Measurements from ENCODE around the gene KSR1.

The KSR1 gene

DNA sequence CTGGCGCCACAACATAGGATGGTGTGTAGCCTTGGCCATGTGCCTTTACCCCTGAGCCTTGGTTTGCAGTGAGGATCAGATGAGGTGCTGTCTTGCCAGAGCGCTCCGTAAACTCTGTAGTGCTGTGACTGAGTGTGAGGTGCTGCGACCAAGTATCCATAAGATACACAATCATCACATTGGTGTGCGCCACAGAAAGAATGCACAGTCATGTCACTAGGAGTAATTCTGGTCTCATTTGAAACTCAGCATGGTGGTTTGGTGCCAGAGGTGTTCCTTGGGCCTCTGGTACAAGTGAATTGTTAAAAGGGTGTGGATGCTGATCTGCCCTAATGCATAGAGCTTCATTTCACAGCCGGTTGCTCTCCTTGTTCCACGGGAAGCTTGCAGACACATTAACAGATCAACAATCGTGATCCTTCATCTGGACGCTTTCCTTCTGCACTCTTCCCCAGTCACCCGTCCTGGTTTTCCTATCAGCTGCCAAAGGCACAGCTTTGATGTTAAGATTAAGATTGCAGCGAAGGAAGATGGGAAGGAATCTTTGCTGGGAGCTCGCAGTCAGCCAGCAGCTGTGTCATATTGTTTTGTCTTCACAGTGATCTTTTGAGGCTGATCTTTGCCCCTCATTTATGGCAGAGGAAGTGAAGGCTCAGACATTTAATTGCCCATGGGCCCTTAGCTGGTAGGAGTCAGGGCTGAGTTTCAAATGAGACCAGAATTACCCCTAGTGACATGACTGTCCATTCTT is 79.1 kb downstream of the KSR1 start:
- peak; percentile 33 for DNase-seq (ENCODE audit: low spot score)

DNA sequence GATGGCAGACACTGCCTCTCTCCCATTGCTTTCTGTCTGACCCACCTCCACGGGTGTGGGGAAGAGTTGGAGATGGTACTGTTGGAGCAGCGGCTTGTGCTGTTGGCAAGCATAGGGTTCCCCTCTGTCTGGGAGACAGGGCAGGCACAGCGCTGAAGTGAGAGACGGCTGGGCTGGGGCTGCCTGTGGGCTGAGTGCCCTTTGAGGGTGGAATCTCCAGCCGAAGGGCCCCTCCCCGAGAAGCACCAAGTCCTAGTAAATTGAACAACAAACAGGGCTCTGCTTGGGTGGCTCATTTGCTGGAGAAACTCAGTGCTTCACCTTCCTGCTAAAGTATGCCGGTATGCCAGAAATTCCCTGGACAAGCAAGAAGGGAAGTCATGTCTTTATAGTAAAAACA is 79.7 kb downstream of the KSR1 start:
- DNase-seq (ENCODE audit: low spot score): no peak

DNA sequence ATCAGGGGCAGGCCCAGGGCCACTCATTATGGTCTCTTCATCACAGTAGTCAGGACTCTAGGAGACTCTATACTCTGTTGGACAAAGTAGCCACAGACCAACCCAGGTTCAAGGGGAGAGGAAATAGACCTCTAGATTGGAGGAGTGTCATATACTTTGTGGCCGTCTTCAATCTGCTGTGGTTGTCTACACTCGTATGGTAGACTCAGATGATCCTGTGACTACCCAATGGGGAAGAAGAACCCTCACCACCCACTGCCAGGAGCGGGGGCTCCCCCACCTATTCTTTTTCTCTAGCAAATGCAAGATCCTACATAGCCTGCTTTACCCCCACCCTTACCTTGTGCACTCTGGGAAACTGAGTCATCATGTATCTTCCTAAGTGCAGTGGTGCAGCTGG is 80.5 kb downstream of the KSR1 start:
- no peak for DNase-seq (ENCODE audit: low spot score)

DNA sequence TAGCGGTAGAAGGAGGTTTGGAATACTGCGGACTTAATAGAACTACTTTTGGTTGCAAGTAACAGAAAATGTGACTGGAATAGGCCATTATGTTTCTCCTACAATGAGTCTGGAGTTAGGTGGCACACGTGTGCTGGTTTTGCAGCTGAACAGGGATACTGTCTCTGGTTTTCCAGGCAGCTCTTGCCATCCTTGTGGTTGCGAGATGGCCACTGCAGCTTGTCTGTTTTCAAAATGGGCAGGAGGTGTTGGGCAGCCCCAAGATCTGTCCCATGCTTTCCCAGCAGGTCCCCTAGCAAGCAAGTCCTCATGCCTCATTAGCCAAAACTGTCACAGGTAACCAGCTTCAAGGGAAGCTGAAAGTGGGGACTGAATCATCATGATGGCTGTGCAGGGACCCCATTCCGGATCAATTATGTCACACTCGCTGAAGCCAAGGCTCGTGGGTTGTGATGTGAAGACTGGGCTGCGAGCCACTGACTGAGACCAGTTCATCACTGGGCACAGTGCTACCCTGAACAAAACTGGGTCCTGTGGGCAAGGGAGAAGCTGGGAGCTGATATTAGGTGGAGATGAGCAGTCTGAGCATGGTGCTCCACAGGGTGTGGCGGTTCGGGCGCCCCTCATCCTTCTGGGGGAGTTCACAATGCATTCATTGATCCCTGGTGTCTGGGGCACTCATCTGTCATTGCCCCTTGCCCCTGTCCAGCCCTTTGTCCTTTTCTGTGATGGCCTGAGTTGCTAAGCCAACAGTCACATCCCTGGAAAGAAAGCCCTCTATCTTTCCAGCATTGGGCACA is 82.1 kb downstream of the KSR1 start:
- DNase-seq (ENCODE audit: low spot score): no peak

DNA sequence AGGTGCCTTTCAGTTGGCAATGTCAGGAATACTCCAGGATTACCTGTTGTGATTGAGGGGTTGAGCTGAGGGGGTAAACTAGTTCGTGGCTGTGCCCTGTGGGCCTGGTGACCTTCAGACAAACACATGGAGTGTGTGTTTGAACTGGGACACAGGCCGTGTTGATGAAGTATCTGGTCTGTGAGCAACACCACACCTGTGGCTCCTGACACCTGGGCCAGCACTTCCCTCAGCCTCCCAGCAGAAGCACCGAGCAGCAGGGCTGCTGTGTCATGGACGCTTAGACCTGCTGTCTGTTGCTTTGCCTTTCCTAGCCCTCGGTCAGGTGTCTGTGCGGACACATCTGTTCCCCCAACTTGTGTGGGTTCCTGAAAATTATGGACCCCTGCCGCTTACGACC is 82.9 kb downstream of the KSR1 start:
- no peak for DNase-seq (ENCODE audit: low spot score)

DNA sequence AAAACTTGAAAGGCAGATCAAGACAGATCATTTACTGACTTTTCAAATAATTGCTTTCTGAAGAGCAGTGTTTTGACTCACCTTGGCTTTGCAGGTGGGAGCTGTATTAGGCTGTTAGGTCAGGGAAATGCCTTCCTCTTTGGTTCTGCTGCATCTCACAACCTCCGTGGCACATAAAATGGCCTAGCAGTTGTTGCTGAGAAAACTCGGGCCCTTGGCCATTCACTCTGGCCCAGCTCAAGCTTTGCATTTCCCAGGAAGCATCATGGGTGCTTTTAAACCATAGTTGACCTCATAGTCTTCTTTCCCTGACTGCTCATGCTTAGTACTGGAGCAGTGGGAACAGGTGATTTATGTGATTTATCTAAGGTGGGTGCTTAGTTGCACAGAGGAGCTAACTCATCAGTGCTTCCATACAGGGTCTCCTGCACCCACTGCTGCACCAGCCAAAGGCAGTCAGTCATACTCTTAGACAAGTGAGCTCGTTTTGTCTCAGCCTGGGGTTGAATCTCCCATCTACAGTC is 83.6 kb downstream of the KSR1 start:
- no peak for DNase-seq (ENCODE audit: low spot score)

DNA sequence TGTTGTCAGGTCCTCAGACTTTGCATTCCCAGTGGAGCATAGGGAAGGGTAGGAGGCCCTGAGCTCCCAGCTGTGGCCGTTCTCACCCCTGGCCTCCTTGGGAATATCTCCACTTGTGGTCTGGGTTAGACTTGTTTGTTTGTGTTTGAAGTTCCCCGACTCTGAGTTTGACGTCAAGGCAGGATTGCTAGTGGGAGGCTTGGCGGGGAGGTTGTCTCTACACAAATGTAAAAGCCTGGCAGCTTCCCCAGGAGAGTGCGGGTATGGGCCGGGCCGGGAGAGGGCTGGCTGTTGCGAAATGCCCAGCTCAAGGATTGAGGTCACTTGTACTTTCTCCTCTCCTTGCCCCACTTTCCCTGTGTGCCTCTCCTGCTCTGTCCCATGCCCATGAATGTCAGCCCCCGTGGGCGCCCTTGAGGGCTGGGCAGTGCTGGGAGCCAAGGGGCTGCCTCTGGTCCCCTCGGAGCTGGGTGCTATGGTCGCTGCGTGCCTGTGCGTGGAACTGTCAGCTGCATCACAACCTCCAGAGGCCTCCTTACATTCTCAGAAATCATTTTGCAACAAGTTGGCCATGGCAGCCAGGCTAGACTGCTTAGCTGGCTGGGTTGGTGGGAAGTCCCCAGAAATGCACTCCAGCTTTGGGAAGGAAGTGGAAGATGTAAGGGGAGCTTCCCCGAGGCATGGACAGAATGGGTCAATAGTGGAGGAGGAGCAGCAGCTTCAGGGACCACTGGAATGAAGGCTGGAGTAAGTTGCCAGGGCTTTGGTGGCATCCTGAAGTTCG is 84.3 kb downstream of the KSR1 start:
- DNase-seq (ENCODE audit: low spot score): peak; percentile 96

DNA sequence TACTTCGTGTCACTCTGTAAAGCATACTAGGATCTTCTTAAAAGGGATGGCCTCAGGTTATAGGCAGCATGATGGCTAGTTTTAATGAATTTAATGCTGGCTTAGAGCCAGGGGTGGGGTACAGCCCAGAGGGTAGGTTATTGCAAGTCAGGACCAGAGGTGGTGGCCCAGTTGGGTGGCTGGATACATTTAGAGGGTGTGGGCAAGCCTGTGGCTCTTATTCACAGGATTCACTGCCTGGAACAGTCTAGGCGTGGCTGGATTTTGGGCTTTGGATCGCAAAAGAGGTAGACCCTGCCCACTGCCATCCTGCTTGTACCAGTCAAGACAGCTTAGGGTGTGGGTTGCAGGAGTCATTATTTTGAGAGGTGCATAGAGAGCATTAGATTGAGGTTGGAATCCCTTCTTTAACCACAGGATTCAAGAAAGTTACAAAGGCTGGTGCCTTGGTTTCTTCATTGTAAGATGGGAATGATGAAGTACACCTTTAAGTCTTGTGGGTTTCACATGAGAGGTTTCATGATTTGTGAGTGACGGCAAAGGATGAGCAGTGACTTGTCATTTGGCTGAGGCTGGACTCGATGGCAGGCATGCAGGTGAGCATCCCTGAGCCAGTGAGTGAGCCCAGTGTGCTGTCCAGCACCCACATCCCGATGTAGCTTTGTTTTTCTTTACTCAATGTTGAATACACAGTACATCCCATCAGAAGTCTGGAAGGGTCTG is 85.2 kb downstream of the KSR1 start:
- DNase-seq (ENCODE audit: low spot score): no peak

DNA sequence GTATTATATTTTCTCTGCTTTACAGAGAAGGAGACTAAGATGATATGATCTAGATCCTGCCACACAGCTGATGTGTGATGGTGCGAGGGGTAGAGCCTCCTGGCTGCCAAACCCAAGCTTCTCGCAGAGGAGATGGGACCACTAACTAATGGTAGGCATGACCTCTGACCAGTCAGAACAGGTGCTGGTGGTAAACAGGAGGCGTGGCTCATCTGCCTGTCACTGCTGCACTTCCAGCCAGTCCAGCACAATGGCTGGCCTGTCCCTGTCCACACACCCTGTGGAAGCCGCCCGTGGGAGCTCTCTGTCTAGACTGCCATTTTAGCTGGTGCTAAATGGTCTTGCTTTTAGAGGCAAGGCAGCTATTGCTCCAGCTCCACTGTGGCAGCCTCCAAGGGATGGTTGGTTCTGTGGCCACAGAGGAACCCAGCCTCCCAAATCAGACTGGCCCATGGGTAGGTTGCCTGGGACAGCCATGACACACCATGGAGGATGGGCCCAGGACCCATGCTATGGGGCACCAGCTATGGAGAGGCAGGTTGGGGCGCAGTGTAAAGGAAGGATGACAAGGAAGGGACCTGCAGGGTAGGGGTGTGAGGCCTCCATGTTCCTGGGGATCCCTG is 86.7 kb downstream of the KSR1 start:
- no peak for DNase-seq (ENCODE audit: low spot score)

DNA sequence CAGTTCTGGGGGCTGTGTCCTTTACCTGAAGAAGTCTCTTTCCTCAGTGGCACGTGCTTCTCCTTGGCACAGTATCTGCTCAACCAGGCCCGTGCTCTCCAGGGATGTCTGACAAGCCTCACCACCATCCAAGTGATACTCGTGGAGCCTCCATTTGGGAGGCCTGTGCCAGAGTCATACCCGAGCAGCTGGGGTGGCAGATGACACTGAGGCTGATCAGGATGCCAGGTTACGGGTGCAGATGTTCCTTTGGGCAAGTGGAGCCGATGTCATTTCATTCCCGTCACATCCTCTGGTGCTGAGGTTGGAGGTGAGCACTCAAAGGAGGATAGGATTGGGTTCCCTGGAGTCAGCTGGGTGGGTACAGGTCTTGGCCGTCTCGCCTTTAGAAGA is 87.2 kb downstream of the KSR1 start:
- no peak for DNase-seq (ENCODE audit: low spot score)

DNA sequence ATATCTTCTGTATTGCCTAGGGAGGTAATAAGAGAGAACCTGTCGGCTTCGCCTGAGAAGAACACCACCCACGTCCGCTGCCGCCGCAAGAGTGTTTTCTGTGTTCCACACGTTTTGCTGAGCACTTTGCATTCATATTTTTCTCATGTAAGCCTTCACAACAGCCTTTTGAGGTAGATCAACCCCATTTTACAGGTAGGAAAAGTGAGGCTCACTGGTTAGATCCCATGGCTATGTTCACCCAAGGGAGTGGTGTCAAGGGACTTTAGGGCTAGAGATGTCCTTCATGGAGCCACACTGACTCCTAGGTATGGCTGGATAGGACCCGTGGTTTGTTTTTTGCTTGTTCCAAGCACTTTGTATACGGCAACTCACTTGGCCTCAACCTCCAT is 87.7 kb downstream of the KSR1 start:
- no peak for DNase-seq (ENCODE audit: low spot score)

DNA sequence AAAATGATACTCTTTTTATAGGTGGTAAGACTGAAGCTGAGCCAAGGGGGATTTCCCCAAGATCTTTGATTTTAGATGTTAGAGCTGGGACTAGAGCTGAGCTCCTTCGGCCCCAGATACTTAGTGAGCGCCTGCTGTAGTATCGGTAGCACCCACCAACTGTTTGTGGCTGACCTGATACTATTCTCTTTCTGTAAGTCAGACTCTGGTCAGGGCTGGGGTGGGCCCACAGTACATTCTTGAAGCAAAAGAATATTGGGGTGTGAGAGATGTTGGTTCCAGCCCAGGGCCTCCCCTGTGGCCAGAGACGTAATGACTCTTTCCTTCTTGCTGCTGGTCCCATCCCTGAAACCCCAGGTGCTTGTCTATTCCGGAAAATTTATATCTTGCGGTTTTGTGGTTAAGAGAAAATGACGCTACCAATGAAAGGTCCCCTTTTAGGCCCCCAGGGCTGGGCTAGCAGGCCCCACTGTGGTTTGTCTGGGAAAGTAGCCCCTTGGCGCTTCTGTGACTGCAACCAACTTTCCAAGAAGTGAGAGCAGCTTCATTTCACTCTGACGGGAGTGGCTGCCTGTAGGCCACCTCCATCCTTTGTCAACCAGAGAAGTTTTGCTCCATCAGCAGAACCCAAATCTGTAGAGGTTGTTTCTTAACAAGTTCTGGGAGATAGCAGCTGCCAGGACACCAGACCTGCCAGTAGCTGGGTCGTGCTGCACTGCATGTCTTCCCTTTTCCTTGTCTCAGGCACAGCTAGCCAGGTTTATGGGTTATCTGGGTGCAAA is 88.3 kb downstream of the KSR1 start:
- no peak for DNase-seq (ENCODE audit: low spot score)

DNA sequence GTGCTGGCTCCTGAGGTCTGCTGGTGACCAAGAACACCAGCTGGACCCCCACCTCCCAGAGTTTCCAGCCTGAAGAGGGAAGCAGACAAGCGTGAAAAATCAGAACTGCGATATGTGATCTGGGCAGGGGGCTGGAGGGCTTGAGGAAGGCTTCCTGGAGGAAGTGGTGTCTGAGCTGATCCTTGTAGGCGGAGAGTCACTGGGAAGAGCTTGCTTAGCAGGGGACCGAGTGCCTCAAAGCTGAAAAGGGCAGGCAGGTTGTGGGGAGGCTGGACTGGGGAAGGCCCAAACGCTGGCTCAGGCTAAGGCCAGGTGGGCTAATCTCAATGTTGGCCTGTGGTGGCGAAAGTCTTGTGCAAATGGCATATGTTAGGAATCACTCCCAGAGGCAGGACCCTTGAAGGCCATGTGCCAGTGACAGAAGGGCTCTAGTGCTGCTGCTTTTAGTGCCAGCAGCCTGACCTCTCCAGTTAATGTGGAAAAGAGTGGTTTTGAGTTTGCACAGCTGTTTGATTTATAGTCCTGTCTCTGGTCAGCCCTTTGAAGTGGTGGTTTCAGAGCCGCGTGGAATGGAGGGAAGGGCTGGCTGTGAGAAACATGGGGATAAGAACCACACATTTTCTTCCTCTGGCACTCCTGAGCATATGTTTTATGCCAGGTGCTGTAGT is 89.4 kb downstream of the KSR1 start:
- DNase-seq (ENCODE audit: low spot score): no peak

DNA sequence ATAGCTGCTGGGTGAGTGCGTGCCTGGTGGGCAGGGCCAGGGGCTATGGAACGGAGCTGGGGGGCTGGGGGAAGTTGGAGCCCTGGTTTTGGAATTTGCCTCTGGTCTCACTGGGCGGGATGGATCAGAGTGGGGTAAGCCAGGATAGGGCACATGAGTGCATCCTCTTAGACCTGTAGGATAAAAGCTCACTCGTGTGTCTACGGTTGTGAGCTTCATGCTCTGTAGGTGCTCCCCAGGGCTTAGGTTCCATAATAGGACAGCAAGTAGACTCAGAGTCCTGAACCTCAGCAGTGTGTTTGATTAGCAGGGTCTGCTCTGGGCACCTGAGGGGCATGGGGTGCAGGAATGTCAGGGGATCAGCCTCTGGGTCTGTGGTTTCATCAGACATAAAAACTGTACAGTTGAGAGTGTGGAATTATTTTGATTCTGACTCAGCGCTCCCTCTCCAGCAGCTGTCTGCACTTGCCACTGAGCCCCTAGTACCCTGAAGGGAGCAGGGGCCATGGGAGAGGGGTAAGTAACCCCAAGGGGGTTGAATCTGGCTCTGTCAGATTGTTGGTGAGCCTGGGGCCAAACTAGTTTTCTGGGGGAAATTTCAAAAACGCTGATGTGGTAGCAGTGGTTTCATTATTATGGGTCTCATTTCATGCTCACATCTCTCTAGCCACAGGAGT is 90.5 kb downstream of the KSR1 start:
- no peak for DNase-seq (ENCODE audit: low spot score)

DNA sequence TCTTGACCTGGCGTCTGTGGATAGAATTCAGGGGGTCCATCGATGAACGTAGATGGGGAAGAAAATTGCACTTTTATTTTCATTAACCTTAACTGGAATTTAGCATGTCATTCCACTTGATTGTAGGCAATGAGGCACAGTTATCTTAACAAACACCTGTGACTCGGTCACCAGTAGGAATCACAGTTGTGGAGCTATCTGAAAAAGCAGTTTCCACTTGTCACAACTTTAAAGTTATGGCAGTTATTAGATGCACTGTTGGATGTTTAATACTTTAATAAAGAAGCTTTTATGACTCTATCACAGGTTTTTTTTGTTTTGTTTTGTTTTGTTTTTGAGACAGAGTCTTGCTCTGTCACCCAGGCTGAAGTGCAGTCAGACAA is 91.0 kb downstream of the KSR1 start:
- no peak for DNase-seq (ENCODE audit: low spot score)

DNA sequence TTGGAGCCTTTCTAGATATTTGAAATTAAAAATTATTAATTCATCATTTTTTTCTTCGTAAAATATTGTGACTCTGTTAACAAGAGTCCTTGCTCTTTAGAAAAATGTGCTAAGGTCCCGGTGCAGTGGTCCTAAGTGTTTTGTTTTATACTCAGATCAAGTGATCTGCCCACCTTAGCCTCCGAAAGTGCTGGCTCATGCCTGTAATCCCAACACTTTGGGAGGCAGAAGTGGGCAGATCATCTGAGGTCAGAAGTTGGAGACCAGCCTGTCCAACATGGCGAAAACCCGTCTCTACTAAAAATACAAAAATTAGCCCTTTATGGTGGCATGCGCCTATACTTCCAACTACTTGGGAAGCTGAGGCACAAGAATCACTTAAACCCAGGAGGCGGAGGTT is 92.1 kb downstream of the KSR1 start:
- no peak for DNase-seq (ENCODE audit: low spot score)

DNA sequence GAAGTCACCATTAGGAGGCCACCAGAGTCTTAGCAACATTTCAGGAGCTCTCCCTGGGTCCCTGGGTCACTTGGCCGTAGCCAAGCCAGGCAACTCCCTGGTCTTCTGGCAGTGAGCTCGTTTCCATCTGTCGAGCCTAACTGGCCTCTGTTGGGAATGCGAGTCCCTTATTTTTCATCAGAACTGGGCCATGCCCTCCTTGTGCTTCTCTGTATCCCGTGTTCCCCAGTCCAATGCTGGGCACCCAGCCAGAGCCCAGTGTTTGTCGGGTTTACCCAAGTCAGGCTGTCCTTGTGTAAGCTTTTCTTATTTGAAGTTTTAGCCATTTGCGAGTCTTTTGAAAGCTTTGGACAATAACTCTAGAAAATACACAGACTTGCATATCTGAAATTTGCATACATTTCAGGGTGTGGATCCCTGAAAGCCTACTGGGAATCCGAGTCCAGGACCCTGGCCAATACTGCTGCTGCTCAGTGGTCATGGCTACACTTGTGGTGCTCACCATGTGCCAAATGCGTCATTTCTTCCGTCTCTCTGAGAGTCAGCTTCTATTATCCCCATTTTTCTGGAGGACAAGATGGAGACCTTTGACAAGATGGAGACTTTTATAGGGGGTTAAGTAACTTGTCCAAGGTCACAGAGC is 93.1 kb downstream of the KSR1 start:
- DNase-seq (ENCODE audit: low spot score): no peak

DNA sequence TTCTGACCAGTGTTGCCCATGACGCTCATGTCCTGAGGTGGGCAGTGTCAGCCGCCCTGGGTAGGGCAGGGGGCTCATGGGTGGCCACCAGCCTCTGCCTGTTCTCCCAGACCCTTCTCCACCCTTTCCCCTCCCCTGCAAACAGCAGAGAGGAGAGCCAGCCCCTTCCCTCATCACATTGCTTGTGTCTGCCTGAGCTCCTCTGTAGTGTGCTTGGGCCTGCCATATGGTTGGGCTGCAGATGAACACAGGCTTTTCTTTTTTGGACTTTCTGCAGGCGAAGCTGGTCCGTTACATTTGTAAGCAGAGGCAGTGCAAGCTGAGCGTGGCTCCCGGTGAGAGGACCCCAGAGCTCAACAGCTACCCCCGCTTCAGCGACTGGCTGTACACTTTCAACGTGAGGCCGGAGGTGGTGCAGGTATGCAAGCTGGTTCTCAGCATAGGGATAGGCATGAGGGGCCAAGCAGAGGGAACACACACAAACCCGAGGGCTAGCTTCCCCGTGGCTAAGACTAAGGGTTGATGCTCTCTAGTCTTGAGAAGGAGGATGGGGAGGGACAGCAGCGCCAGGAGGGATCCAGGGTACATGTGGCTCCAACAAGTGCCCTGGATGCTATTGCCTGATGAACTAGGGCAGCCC is 94.2 kb downstream of the KSR1 start:
- no peak for DNase-seq (ENCODE audit: low spot score)

All from AG08395 (cell line).